GM19395 (cell line): Measurements from ENCODE around the gene EIF4G3.
A peak's percentile ranks its signal among the peaks of the same experiment; 100 is the strongest.
"Not testable (repeated sequence)": the region's sequence is repeated elsewhere in the genome, so short reads cannot be mapped to it uniquely, and the experiment has no call there.

Experiments
- ATAC-seq: cut with Tn5 transposase; IDR thresholded peaks from one replicate; pipeline ENCODE4 v1.9.1; 2021; ENCODE audit warnings: mild to moderate bottlenecking, moderate library complexity; ENCODE audit not compliant: unreplicated experiment

The EIF4G3 gene

GRCh38 chr1:20836230-20836629 is 340.5 kb downstream of the EIF4G3 start:
- no peak for ATAC-seq

GRCh38 chr1:20834780-20835179 is 341.9 kb downstream of the EIF4G3 start:
- no peak for ATAC-seq

- no peak for ATAC-seq
These were observed 342.5 kb downstream of the EIF4G3 start for GRCh38 chr1:20834192-20834591.

- no peak for ATAC-seq
These were observed 346.3 kb downstream of the EIF4G3 start for GRCh38 chr1:20830378-20830777.

GRCh38 chr1:20829946-20830345 is 346.8 kb downstream of the EIF4G3 start:
- ATAC-seq: no peak

- ATAC-seq: no peak
These were observed 347.2 kb downstream of the EIF4G3 start for GRCh38 chr1:20829531-20829930.

GRCh38 chr1:20823845-20824244 is 352.9 kb downstream of the EIF4G3 start:
- ATAC-seq: no peak

GRCh38 chr1:20821466-20821865 is 355.2 kb downstream of the EIF4G3 start:
- no peak for ATAC-seq

- ATAC-seq: no peak
These were observed 356.9 kb downstream of the EIF4G3 start for GRCh38 chr1:20819818-20820217.

- no peak for ATAC-seq
These were observed 362.2 kb downstream of the EIF4G3 start for GRCh38 chr1:20814534-20814871.

GRCh38 chr1:20811916-20812315 is 364.8 kb downstream of the EIF4G3 start:
- no peak for ATAC-seq

GRCh38 chr1:20793236-20793635 is 383.5 kb downstream of the EIF4G3 start:
- no peak for ATAC-seq

- no peak for ATAC-seq
These were observed 384.5 kb downstream of the EIF4G3 start for GRCh38 chr1:20792196-20792595.

- ATAC-seq: no peak
These were observed 385.9 kb downstream of the EIF4G3 start for GRCh38 chr1:20790785-20791184.

GRCh38 chr1:20789598-20789997 is 387.1 kb downstream of the EIF4G3 start:
- ATAC-seq: not testable (repeated sequence)

GRCh38 chr1:20787840-20788795 is 388.6 kb downstream of the EIF4G3 start:
- ATAC-seq: no peak

GRCh38 chr1:20787029-20787839 is 389.5 kb downstream of the EIF4G3 start, which contains the start of gene HP1BP3:
Gene HP1BP3, minus strand, starts transcription at chr1:20787307. Its CDS starts 6,867 bp downstream, at chr1:20780440.
- ATAC-seq: peak; percentile 49

GRCh38 chr1:20786253-20787028 is 390.3 kb downstream of the EIF4G3 start:
- peak; percentile 77 for ATAC-seq

- no peak for ATAC-seq
These were observed 390.8 kb downstream of the EIF4G3 start for GRCh38 chr1:20785907-20786252.

- ATAC-seq: no peak
These were observed 401.0 kb downstream of the EIF4G3 start for GRCh38 chr1:20775700-20776099.

GRCh38 chr1:20771780-20772179 is 404.9 kb downstream of the EIF4G3 start:
- no peak for ATAC-seq
